EL (cell line): ENCODE data around the gene POGZ.

Experiments used
- DNase-seq: peaks from one replicate; pipeline ENCODE4 v3.0.0-alpha.2; 2016

POGZ gene

DNA sequence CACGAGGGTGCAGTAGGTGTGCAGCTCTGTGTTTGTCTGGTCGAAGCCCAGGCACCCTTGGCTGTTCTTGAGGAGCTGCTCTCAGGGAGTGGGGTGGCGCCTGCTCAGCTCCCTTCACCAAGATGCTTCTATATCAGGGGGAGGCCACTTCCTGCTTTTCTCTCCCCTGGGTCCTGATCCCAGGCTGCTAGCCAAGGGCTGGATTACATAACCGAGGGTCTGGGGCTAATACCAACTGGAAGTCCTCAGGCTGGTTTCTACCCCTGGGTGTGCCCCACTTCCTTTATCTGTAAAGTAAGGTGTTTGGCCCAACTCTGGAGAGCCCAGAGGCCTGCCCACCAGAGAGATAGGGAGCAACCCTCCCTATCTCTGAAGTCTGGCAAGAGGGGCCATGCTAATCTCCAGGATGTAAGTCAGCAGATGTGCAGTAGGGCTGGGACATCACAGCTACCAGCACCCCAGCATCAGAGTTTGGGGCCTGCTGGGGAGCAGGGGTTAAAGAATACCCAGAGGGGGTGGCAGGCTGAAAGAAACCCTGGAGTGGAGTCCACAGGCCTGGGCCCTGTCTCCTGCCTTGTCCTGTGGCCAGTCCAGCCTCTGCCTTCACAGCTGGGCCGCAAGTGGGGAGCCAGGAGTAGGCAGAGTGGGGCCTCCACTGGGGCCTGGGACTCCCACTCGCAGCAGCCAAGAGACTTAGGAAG lies 88.9 kb downstream of the POGZ start:
- DNase-seq = no peak

- DNase-seq = no peak
These were observed 89.7 kb downstream of the POGZ start for GRCh38 chr1:151369621-151370048.

DNA sequence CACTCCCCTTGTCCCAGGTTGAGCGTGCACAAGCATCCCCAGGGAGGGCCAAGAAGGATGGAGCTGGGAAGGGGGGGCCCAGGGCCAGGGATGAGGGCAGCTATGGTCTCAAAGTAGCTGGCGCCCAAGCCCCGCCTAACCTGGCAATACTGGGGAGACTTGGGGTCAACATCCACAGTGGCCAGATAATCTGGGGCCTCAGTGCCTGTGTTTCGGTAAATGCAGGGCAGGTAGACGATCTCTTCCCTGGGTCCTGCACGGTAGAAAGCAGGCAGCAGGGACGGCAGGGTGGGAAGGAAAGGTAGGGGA lies 90.0 kb downstream of the POGZ start:
- no peak for DNase-seq

- no peak for DNase-seq
These were observed 90.6 kb downstream of the POGZ start for GRCh38 chr1:151368393-151369301.

- DNase-seq = no peak
These were observed 91.5 kb downstream of the POGZ start for GRCh38 chr1:151367658-151368392.

- no peak for DNase-seq
These were observed 94.3 kb downstream of the POGZ start for GRCh38 chr1:151364996-151365395.

DNA sequence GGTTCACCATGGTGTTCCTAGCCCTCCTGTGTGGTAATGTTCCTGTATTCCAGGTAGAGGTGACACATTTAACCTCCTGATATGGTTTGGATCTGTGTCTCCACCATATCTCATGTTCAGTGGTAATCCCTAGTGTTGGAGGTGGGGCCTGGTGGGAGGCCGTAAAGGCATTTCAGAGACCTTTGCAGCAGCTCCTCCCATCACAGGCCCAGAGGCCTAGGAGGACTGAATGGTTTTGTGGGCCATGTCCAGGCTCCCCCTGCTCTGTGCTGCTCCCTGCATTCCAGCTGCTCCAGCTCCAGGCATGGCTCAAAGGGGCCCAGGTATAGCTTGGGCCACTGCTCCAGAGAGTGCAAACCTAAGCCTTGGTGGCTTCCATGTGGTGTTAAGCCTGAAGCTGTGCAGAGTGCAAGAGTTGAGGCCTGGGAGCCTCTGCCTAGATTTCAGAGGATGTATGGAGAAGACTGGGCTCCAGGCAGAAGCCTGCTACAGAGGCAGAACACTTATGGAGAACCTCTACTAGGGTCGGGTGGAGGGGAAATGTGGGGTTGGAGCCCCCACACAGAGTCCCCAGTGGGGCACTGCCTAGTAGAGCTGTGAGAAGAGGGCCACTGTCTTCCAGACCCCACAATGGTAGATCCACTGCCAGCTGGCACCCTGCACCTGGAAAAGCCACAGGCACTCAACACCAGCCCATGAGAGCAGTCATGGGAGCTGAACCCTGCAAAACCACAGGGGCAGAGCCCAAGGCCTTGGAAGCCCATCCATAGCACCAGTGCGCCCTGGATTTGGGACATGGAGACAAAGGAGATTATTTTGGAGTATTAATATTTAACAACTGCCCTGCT lies 96.8 kb downstream of the POGZ start:
- DNase-seq = no peak

GRCh38 chr1:151361883-151362282 lies 97.4 kb downstream of the POGZ start:
- no peak for DNase-seq

DNA sequence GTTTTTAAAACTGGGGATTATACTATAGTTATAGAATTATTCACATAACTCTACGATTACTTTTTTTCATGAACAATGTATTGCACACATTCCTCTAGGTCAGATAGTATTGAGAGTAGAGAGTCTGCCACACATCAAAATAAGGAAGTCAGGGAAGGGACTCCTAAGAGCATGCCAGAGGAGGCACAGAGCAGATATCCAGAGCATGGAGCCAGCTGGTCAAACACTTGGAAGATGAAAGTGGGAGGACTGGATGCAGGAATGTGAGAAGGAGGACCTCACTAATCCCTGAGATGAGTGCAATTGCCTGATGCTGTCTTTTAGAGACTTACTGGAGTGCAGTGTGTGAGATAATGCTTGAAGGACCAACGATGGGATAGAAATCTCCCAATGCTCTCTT lies 102.6 kb downstream of the POGZ start:
- no peak for DNase-seq
